Measurements from ENCODE around the gene WDR43.

GRCh38 chr2:28944535-28945248 lies 50.2 kb downstream of the WDR43 start:
- TF ChIP-seq CTCF (IDR thresholded peaks at IDR 0.05) (no peak), POLR2A (IDR thresholded peaks at IDR 0.05) (no peak), EP300 (IDR thresholded peaks at IDR 0.05; ENCODE audit: low read depth) (no peak), POLR2AphosphoS5 (IDR thresholded peaks at IDR 0.05) (no peak)

Measured in transverse colon (tissue), 4 donors.